Ovary (tissue), 9 donors: Measurements from ENCODE around the gene ARPC2. TPM values are rescaled to one million over a fixed set of nuclear protein-coding genes. Genes with fewer than 3 reads are reported as not detected.
A peak's percentile ranks its signal among the peaks of the same experiment; 100 is the strongest.

Experiments used
- DNase-seq, 5 donors: peaks; one replicate each; pipeline ENCODE4 v3.0.0-alpha.2; 2019 to 2020
- H3K27ac ChIP-seq, 2 donors: fragments of 200-600 bp; one replicate each; pipeline versions ENCODE4 v1.5.1 to v1.8.0; 2019 to 2022
- H3K27me3 ChIP-seq: fragments of 200-600 bp; one replicate; pipeline ENCODE4 v1.8.0; 2022
- H3K36me3 ChIP-seq: fragments of 200-600 bp; sonication (generic); one replicate; pipeline ENCODE4 v1.5.1; 2019
- H3K4me1 ChIP-seq: one replicate; pipeline ENCODE4 v1.8.1; 2013; ENCODE audit warnings: mild to moderate bottlenecking, moderate library complexity; ENCODE audit not compliant: insufficient read depth
- H3K4me3 ChIP-seq: fragments of 200-600 bp; sonication (generic); one replicate; pipeline ENCODE4 v1.5.1; 2017
- H3K9me3 ChIP-seq, 2 donors: fragments of 200-600 bp in 1 of 2; sonication (generic) in 1 of 2; one replicate each; pipeline versions ENCODE4 v1.5.1 to v1.8.1; 2013 to 2019; ENCODE audit warnings: mild to moderate bottlenecking in 1 of 2, moderate library complexity in 1 of 2
- EP300 ChIP-seq: sonication (generic); formaldehyde crosslinking; IDR thresholded peaks from one replicate; pipeline ENCODE4 v1.6.1; 2017; ENCODE audit warnings: antibody characterized with exemption
- POLR2A ChIP-seq: fragments of 450-650 bp; IDR thresholded peaks from one replicate; pipeline ENCODE4 v1.6.1; 2017; ENCODE audit warnings: antibody characterized with exemption, mild to moderate bottlenecking, moderate library complexity
- WGBS, 3 donors: extraction: QIAGEN DNeasy Blood & Tissue Kit in 1 of 3; methylation state at CpG; one replicate each; pipeline versions ENCODE4 v1.1.5 to v1.1.7; 2013 to 2017; 5-methylcytosine and 5-hydroxymethylcytosine counted together
- intact Hi-C, 4 donors: fragments of 100-400 bp; cut with DNase I; formaldehyde crosslinking; loops; one replicate each; pipeline versions ENCODE4 v1.11.0 to v1.15.1; 2022 to 2023
- polyA plus RNA-seq, 2 donors: library from polyadenylated mRNA; stranded (reverse); fragments of 200-250 nt in 1 of 2; fragments of 350-450 nt in 1 of 2; fragmentation: Illumina TruSeq in 1 of 2; extraction: RNeasy Lipid Tissue Mini Kit (QIAGEN cat#74804) in 1 of 2; gene quantifications; one replicate each; pipeline ENCODE4 v1.2.3, GENCODE V29; 2013 to 2014
- total RNA-seq, 7 donors: library from RNA; depleted of rRNA in 2 of 7; stranded (reverse); fragments of >200 nt in 2 of 7; fragmentation: NEBNext Ultra II Directional in 3 of 7; extraction: Animal tissue kit (Norgen Biotek cat#: 25700) in 3 of 7; gene quantifications; one replicate each; pipeline versions ENCODE4 v1.1.0 to v1.2.4, GENCODE V29; 2016 to 2023
- TF ChIP-seq, protein P1 (sequence below), 3 donors: fragments of 450-650 bp in 2 of 3; fragments of 200-600 bp in 1 of 3; IDR thresholded peaks; one replicate each; pipeline versions ENCODE4 v1.5.1 to v1.8.0; 2016 to 2022; ENCODE audit warnings: antibody characterized with exemption in 3 of 3, mild to moderate bottlenecking in 1 of 3
- donor health status: DM: no; HTN: no; CAD: no; lungs with moderate emphysema.
- donor health status: DM: no; HTN: no; CAD: no.
- donor health status: Bipolar disorder and iron deficiency.
- donor health status: DM: yes; HTN: yes; CAD: no.
- donor health status: DM: no; HTN: no; CAD: no.
- donor health status: DM: yes; HTN: yes; CAD: no.

ARPC2 gene
- total and polyA plus RNA-seq, 9 donors = 135 to 357 (median 170) TPM

DNA sequence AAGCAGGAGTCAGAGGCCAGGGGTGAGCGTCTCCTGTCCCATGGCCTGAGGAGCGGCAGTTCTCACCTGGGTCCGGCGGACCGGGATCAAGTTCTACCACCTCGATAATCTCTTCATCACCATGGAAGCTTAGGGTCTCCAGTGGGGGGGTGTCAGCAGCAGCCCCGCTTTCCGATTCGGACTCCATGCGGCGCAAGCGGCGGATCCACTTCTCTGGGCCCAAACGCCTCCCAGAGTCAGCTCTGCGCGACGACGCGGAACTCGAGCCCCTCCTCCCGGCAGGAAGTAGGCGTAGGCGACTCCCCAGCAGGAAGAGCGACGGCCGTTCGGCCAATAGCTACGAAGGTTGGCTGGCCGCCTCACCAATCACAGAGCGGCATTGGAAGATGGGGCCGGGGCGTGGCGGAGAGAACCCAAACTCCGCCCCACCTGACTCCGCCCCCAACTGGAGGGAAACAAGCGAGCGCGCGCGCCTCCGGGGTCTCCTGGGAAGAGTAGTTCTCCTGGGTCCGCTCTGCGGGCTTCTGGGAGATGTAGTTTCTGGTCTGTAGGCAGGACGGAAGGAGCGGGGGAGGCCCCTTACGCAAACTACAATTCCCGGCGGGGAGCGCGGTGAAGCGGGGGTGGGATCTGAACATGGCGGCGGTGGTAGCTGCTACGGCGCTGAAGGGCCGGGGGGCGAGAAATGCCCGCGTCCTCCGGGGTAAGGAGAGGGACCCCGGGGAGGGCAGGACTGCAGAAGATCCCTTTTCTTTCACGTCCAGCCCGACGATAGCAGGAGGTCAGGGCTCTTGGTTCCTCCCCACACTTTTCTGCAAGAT, 53.1 kb downstream of the ARPC2 start, which contains the start of the genes AAMP and PNKD:
AAMP (minus strand) TSS at position 238 of the 821 bp plus-strand sequence; CDS start at position 187, 51 bp downstream.
PNKD (plus strand) TSS at position 620 of the 821 bp plus-strand sequence; CDS start at position 637, 17 bp downstream.
- TF ChIP-seq POLR2A (peak; percentile 87), EP300 (no peak)
- TF ChIP-seq, protein P1, sequence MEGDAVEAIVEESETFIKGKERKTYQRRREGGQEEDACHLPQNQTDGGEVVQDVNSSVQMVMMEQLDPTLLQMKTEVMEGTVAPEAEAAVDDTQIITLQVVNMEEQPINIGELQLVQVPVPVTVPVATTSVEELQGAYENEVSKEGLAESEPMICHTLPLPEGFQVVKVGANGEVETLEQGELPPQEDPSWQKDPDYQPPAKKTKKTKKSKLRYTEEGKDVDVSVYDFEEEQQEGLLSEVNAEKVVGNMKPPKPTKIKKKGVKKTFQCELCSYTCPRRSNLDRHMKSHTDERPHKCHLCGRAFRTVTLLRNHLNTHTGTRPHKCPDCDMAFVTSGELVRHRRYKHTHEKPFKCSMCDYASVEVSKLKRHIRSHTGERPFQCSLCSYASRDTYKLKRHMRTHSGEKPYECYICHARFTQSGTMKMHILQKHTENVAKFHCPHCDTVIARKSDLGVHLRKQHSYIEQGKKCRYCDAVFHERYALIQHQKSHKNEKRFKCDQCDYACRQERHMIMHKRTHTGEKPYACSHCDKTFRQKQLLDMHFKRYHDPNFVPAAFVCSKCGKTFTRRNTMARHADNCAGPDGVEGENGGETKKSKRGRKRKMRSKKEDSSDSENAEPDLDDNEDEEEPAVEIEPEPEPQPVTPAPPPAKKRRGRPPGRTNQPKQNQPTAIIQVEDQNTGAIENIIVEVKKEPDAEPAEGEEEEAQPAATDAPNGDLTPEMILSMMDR (IDR thresholded peaks at IDR 0.05) = peak in 1 of 3 donors; percentile 44
- intact Hi-C loops = loop anchor here in 3 of 4 donors (2.0 to 10.0 kb wide), 5 partner anchors 53 to 385 kb away; partner anchors contain the start of genes ARPC2 (in 1 of the 3), BCS1L (in 1 of the 3), CTDSP1 (in 1 of the 3) and ZNF142 (in 1 of the 3)
- Histone ChIP-seq H3K4me3 (peak within 1 kb of the TSS; percentile 90), H3K27ac (peak within 1 kb of the TSS in 1 of 2 donors; percentile 56), H3K36me3 (no peaks in the 10 kb centered on the region), H3K9me3 (no peaks in the 10 kb centered on the region), H3K27me3 (no peaks in the 10 kb centered on the region), H3K4me1 (peaks cover 10% of the 10 kb centered on the region)
- peak; percentile 100 for DNase-seq
- WGBS, 3 donors = 0% methylated on average over 52 to 64 of the region's 64 CpGs

DNA sequence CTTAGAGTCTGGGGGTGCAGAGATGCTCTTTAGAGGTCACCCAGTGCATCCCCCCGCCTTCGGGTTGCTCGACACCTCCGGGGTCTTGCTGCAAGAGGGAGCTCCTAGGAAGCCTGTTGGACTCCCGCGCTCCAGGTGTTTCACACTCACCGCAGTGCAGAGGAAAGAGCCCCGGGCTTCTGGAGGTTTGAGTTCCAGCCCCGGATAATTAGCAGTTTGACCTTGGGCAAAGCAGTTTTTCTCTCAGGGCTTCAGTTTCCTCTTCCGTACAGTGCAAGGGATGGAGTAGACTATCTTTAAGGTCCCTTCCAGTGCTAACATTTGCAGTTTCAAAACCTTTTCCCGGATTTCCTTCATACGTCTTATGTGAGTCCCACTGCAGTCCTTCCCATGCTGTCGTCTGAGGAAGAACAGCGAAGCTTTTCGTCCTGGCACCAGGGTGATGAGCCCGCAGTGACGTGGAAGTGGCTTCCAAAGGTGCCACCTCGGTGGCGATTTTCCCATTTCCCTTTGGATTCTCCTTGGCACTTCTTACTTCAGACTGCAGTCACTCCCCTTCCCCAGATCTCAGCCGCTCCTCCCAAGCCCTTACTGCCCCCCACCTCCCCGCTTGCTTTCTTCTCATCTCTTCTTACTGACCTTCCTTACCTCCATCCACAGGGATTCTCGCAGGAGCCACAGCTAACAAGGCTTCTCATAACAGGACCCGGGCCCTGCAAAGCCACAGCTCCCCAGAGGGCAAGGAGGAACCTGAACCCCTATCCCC, 53.9 kb downstream of the ARPC2 start:
- no peak for TF ChIP-seq EP300
- no peak for TF ChIP-seq POLR2A
- TF ChIP-seq, protein P1 (IDR thresholded peaks at IDR 0.05) = no peak
- no peaks in the 10 kb centered on the region for H3K27me3 ChIP-seq
- intact Hi-C loops = loop anchor here in 2 of 4 donors (10.0 kb wide), 2 partner anchors 194 to 384 kb away; partner anchors contain the start of genes BCS1L (in 1 of the 2) and ZNF142 (in 1 of the 2)
- H3K36me3 ChIP-seq = no peaks in the 10 kb centered on the region
- H3K27ac ChIP-seq = peak overlapping the region in 1 of 2 donors; percentile 15
- peaks cover 10% of the 10 kb centered on the region for H3K4me1 ChIP-seq
- peak overlapping the region; percentile 89 for H3K4me3 ChIP-seq
- WGBS, 3 donors = 2 to 4% (median 4%) methylated on average over 23 of the region's 23 CpGs
- DNase-seq = no peak
- no peaks in the 10 kb centered on the region for H3K9me3 ChIP-seq

DNA sequence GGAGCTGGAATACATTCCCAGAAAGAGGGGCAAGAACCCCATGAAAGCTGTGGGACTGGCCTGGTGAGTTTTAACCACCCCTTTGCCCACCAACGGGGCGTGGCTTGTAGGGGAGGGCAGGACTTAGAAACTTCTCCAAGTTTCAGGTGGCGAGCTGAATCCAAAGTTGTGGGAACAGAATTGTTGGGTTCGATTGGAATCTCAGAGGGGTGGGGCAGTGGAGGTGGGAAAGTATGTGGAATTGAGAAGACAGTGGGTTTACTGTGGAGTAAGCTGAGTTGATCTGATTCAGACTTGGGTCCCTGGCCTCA, 54.5 kb downstream of the ARPC2 start:
- TF ChIP-seq EP300 (no peak), POLR2A (no peak)
- TF ChIP-seq, protein P1 (IDR thresholded peaks at IDR 0.05) = no peak
- no peak for DNase-seq
- no peaks in the 10 kb centered on the region for H3K36me3 ChIP-seq
- intact Hi-C loops = loop anchor here in 2 of 4 donors (10.0 kb wide), 2 partner anchors 193 to 383 kb away; partner anchors contain the start of genes BCS1L (in 1 of the 2) and ZNF142 (in 1 of the 2)
- peak overlapping the region; percentile 89 for H3K4me3 ChIP-seq
- peaks cover 10% of the 10 kb centered on the region for H3K4me1 ChIP-seq
- no peak overlapping the region for H3K27ac ChIP-seq
- no peaks in the 10 kb centered on the region for H3K9me3 ChIP-seq
- no peaks in the 10 kb centered on the region for H3K27me3 ChIP-seq
- 39 to 41% (median 40%) methylated on average over 4 of the region's 4 CpGs for WGBS, 3 donors
